K562 (cell line): ENCODE data around the gene MYO3B.

Experiments
- CHD1 ChIP-seq: fragments of 200-600 bp; sonication (generic); IDR thresholded peaks from one replicate; pipeline ENCODE4 v1.6.1; 2012; ENCODE audit warnings: mild to moderate bottlenecking, moderate library complexity, low read length, inconsistent platforms
- HNRNPUL1 ChIP-seq: fragments of 200-400 bp; formaldehyde crosslinking; IDR thresholded peaks from 2 replicates; pipeline ENCODE4 v1.6.1; 2017; ENCODE audit warnings: low read length
- KDM1A ChIP-seq, 2 experiments: fragments of 450-650 bp; IDR thresholded peaks; 2 replicates each; pipeline ENCODE4 v1.6.1; 2016; ENCODE audit warnings: mild to moderate bottlenecking in 2 of 2
- MAFK ChIP-seq: IDR thresholded peaks from 2 replicates; pipeline ENCODE4 v1.6.1; 2011; ENCODE audit warnings: low read length, improper control_type of control experiment
- NR4A1 ChIP-seq, 2 experiments: fragments of 250-450 bp in 1 of 2; fragments of 450-650 bp in 1 of 2; sonication (Bioruptor Pico) in 1 of 2; IDR thresholded peaks; 2 replicates each; pipeline versions ENCODE4 v1.4.0 to v1.6.1; 2016 to 2020; ENCODE audit warnings: mild to moderate bottlenecking in 2 of 2, missing compliant biosample characterization in 1 of 2, missing genetic modification characterization in 1 of 2, moderate library complexity in 1 of 2
- SMC3 ChIP-seq: conservative IDR thresholded peaks from 2 replicates; pipeline ENCODE4 v1.6.1; 2011; ENCODE audit warnings: low read depth, low read length, improper control_type of control experiment; ENCODE audit not compliant: insufficient read depth
- TBP ChIP-seq: optimal IDR thresholded peaks from 2 replicates; pipeline ENCODE3; 2011; ENCODE audit warnings: low read depth, low read length, improper control_type of control experiment
- TCF7 ChIP-seq: sonication (generic); IDR thresholded peaks from 2 replicates; pipeline ENCODE4 v1.6.1; 2016; ENCODE audit warnings: antibody characterized with exemption, borderline replicate concordance
- ZNF75A ChIP-seq: fragments of 450-650 bp; formaldehyde crosslinking; IDR thresholded peaks from 2 replicates; pipeline ENCODE4 v1.4.0; 2020; ENCODE audit warnings: mild to moderate bottlenecking
- TF ChIP-seq, protein P1 (sequence below): fragments of 150-350 bp; conservative IDR thresholded peaks from 2 replicates; pipeline ENCODE4 v1.6.1; 2014; ENCODE audit warnings: low read length
- TF ChIP-seq, protein P2 (sequence below): IDR thresholded peaks from 2 replicates; pipeline ENCODE4 v1.6.1; 2014; ENCODE audit warnings: antibody characterized with exemption

DNA sequence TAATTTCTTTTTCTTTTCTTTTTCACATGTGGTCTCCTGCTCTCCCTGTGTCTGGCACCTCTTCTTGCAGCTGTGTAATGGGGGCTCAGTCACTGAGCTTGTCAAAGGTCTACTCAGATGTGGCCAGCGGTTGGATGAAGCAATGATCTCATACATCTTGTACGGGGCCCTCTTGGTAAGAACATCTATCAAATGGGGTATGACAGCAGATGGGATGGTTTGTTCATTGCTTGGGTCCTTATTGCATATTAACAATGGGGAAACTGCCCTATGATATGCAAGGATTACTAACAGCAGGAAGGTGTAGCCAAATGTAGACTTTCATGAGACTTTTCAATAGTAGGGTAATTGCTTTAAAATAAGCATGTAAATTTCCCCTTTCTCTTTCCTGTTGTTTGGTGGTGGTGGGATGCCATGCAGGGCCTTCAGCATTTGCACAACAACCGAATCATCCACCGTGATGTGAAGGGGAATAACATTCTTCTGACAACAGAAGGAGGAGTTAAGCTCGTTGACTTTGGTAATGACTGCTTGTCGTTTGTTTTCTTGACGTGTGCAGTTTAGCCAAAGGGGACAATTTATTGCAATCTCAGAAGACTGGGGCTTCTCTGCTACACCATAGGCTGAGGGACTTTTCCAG is 36.5 kb downstream of the MYO3B start:
- TF ChIP-seq, protein P1, sequence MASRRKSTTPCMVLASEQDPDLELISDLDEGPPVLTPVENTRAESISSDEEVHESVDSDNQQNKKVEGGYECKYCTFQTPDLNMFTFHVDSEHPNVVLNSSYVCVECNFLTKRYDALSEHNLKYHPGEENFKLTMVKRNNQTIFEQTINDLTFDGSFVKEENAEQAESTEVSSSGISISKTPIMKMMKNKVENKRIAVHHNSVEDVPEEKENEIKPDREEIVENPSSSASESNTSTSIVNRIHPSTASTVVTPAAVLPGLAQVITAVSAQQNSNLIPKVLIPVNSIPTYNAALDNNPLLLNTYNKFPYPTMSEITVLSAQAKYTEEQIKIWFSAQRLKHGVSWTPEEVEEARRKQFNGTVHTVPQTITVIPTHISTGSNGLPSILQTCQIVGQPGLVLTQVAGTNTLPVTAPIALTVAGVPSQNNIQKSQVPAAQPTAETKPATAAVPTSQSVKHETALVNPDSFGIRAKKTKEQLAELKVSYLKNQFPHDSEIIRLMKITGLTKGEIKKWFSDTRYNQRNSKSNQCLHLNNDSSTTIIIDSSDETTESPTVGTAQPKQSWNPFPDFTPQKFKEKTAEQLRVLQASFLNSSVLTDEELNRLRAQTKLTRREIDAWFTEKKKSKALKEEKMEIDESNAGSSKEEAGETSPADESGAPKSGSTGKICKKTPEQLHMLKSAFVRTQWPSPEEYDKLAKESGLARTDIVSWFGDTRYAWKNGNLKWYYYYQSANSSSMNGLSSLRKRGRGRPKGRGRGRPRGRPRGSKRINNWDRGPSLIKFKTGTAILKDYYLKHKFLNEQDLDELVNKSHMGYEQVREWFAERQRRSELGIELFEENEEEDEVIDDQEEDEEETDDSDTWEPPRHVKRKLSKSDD = no peak
- no peak for TF ChIP-seq HNRNPUL1
- no peak for TF ChIP-seq NR4A1 (CRISPR knock-in tag; IDR thresholded peaks at IDR 0.05)
- no peak for TF ChIP-seq NR4A1 (tag; IDR thresholded peaks at IDR 0.05)
- TF ChIP-seq ZNF75A (CRISPR knock-in tag) = no peak
- no peak for TF ChIP-seq TCF7
- no peak for TF ChIP-seq KDM1A (IDR thresholded peaks at IDR 0.05)
- TF ChIP-seq SMC3 = no peak
- TF ChIP-seq MAFK = no peak
- no peak for TF ChIP-seq CHD1
- TF ChIP-seq, protein P2, sequence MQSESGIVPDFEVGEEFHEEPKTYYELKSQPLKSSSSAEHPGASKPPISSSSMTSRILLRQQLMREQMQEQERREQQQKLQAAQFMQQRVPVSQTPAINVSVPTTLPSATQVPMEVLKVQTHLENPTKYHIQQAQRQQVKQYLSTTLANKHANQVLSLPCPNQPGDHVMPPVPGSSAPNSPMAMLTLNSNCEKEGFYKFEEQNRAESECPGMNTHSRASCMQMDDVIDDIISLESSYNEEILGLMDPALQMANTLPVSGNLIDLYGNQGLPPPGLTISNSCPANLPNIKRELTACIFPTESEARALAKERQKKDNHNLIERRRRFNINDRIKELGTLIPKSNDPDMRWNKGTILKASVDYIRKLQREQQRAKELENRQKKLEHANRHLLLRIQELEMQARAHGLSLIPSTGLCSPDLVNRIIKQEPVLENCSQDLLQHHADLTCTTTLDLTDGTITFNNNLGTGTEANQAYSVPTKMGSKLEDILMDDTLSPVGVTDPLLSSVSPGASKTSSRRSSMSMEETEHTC = no peak
- TF ChIP-seq TBP = no peak
